Natural killer cell (primary cell): ENCODE data around the gene DTX3. TPM values are rescaled to one million over a fixed set of nuclear protein-coding genes. Genes with fewer than 3 reads are reported as not detected.

ENCODE experiments used
- ATAC-seq, 3 donors: fragments of 150-1000 bp in 2 of 3; fragments of 200-7000 bp in 1 of 3; cut with Tn5 transposase; 1 replicate in 1 of 3; 2 replicates in 2 of 3; pipeline ENCODE4 v1.10.0; 2021; ENCODE audit warnings: mild to moderate bottlenecking in 2 of 3, moderate library complexity in 2 of 3
- DNase-seq, 2 donors: peaks; one replicate each; pipeline versions ENCODE4 v3.0.0 to v3.0.0-alpha.2; 2013 to 2021; ENCODE audit warnings: mixed read lengths in 1 of 2
- H3K27ac ChIP-seq: one replicate; pipeline ENCODE4 v1.5.1; 2013; ENCODE audit warnings: mild to moderate bottlenecking, low read length
- H3K27me3 ChIP-seq: one replicate; pipeline ENCODE4 v1.6.1; 2013; ENCODE audit warnings: low read length; ENCODE audit not compliant: control insufficient read depth, insufficient read depth
- H3K36me3 ChIP-seq: one replicate; pipeline ENCODE4 v1.6.1; 2013; ENCODE audit warnings: low read length; ENCODE audit not compliant: control insufficient read depth, insufficient read depth
- H3K4me1 ChIP-seq: one replicate; pipeline ENCODE4 v1.6.1; 2013; ENCODE audit warnings: low read length; ENCODE audit not compliant: control insufficient read depth, insufficient read depth
- H3K4me3 ChIP-seq: one replicate; pipeline ENCODE4 v1.5.1; 2013; ENCODE audit warnings: low read length
- H3K9me3 ChIP-seq: one replicate; pipeline ENCODE4 v1.6.1; 2013; ENCODE audit warnings: low read length; ENCODE audit not compliant: control insufficient read depth, insufficient read depth
- H3K27ac Mint-ChIP-seq, 2 donors: one replicate each; pipeline ENCODE4 v1.8.0; 2022; ENCODE audit warnings: mild to moderate bottlenecking in 2 of 2, mixed read lengths in 2 of 2, moderate library complexity in 1 of 2
- H3K27me3 Mint-ChIP-seq, 2 donors: one replicate each; pipeline ENCODE4 v1.8.0; 2022; ENCODE audit warnings: low read depth in 2 of 2, mixed read lengths in 2 of 2
- H3K36me3 Mint-ChIP-seq: one replicate; pipeline ENCODE4 v1.8.0; 2022; ENCODE audit warnings: mixed read lengths
- H3K4me1 Mint-ChIP-seq, 2 donors: one replicate each; pipeline ENCODE4 v1.8.0; 2022; ENCODE audit warnings: mixed read lengths in 2 of 2
- H3K4me3 Mint-ChIP-seq: one replicate; pipeline ENCODE4 v1.8.0; 2022; ENCODE audit warnings: mild to moderate bottlenecking, moderate library complexity, mixed read lengths
- H3K9me3 Mint-ChIP-seq, 2 donors: one replicate each; pipeline ENCODE4 v1.8.0; 2022; ENCODE audit warnings: mixed read lengths in 2 of 2
- CTCF ChIP-seq: fragments of 200-600 bp; IDR thresholded peaks from one replicate; pipeline ENCODE4 v1.8.0; 2022; ENCODE audit warnings: antibody characterized with exemption
- WGBS: methylation state at CpG from one replicate; pipeline ENCODE4 v1.1.7; 2013; ENCODE audit warnings: missing lambda C conversion rate; ENCODE audit not compliant: insufficient coverage; 5-methylcytosine and 5-hydroxymethylcytosine counted together
- intact Hi-C: fragments of 100-400 bp; cut with micrococcal nuclease; formaldehyde crosslinking; loops from one replicate; pipeline ENCODE4 v1.14.2; 2022
- total RNA-seq, 4 donors: library from RNA; stranded (reverse); fragments of 120-200 nt in 1 of 4; gene quantifications; one replicate each; pipeline versions ENCODE4 v1.2.3 to v1.2.4, GENCODE V29; 2013 to 2022

The DTX3 gene
- total RNA-seq, 3 donors from 2014 or later (not counting 1 experiment from before 2014, with no cell fraction given) = 65.1 to 81.1 (median 77.0) TPM

DNA sequence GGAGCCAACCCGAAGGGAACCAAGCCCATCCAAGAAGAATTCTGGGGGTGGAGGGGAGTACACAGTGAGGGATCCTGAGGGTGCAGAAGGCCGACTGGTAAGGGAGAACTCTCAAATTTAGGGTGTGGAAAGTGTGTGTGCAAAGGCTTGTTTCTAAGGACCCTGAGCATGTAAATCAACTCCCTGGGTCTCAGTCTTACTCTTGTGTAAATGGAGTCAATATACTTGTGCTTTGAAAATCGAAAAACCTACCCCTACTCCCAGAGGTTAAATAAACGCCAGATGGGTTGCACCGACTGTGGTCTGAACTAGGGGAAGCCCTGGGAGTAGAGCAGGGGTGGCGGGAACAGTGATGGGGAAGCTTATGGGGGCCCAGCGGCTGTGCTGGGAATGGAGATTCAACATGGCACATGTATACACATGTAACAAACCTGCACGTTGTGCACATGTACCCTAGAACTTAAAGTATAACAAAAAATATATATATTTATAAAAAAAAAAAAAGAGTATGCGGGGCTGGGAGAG is 22.4 kb downstream of the DTX3 start:
- H3K4me3 Mint-ChIP-seq = no peak overlapping the region
- H3K27ac Mint-ChIP-seq = no peak overlapping the region
- 14% methylated on average over 3 of the region's 9 CpGs for WGBS

GRCh38 chr12:57627501-57628279 is 23.1 kb downstream of the DTX3 start:
- WGBS = 3% methylated on average over 64 of the region's 67 CpGs
- H3K4me3 Mint-ChIP-seq = peak overlapping the region; percentile 54
- no peaks in the 10 kb centered on the region for H3K36me3 ChIP-seq
- H3K27me3 ChIP-seq = peaks cover 83% of the 10 kb centered on the region
- no peak overlapping the region for H3K27ac Mint-ChIP-seq
- no peaks in the 10 kb centered on the region for H3K36me3 Mint-ChIP-seq
- no peak overlapping the region for H3K4me3 ChIP-seq
- intact Hi-C loops = no loop called here
- TF ChIP-seq CTCF = no peak
- peaks cover 9 to 22% of the 10 kb centered on the region in 2 donors for H3K4me1 Mint-ChIP-seq
- H3K27me3 Mint-ChIP-seq = peaks cover 79 to 88% of the 10 kb centered on the region in 2 donors
- peak in 1 of 2 donors; percentile 46 for DNase-seq
- H3K4me1 ChIP-seq = peaks cover 20% of the 10 kb centered on the region
- H3K9me3 ChIP-seq = no peaks in the 10 kb centered on the region
- H3K27ac ChIP-seq = no peak overlapping the region
- H3K9me3 Mint-ChIP-seq = no peaks in the 10 kb centered on the region
- peak in 2 of 3 donors; percentile 42 to 57 for ATAC-seq

More for the DNA sequence above, 22.4 kb downstream of the DTX3 start:
- peaks cover 15% of the 10 kb centered on the region for H3K4me1 ChIP-seq
- no peak for TF ChIP-seq CTCF
- H3K36me3 Mint-ChIP-seq = no peaks in the 10 kb centered on the region
- peaks cover 83% of the 10 kb centered on the region for H3K27me3 ChIP-seq
- H3K4me3 ChIP-seq = no peak overlapping the region
- DNase-seq (no peak), ATAC-seq (no peak)
- peaks cover 8 to 23% of the 10 kb centered on the region in 2 donors for H3K4me1 Mint-ChIP-seq
- intact Hi-C loops = no loop called here
- H3K9me3 Mint-ChIP-seq = no peaks in the 10 kb centered on the region
- no peaks in the 10 kb centered on the region for H3K36me3 ChIP-seq
- no peak overlapping the region for H3K27ac ChIP-seq
- H3K9me3 ChIP-seq = no peaks in the 10 kb centered on the region
- H3K27me3 Mint-ChIP-seq = peaks cover 86 to 90% of the 10 kb centered on the region in 2 donors

GRCh38 chr12:57628280-57629191 is 23.9 kb downstream of the DTX3 start:
- no peak overlapping the region for H3K4me3 ChIP-seq
- H3K27ac ChIP-seq = no peak overlapping the region
- Mint-ChIP-seq H3K4me3 (no peak overlapping the region), H3K27me3 (peaks cover 74 to 87% of the 10 kb centered on the region in 2 donors), H3K4me1 (peaks cover 9 to 30% of the 10 kb centered on the region in 2 donors), H3K36me3 (no peaks in the 10 kb centered on the region), H3K9me3 (no peaks in the 10 kb centered on the region), H3K27ac (no peak overlapping the region)
- TF ChIP-seq CTCF = no peak
- no peaks in the 10 kb centered on the region for H3K9me3 ChIP-seq
- intact Hi-C loops = no loop called here
- H3K4me1 ChIP-seq = peaks cover 27% of the 10 kb centered on the region
- WGBS = 59% methylated on average over 28 of the region's 29 CpGs
- no peaks in the 10 kb centered on the region for H3K36me3 ChIP-seq
- ATAC-seq (no peak), DNase-seq (no peak)
- H3K27me3 ChIP-seq = peaks cover 78% of the 10 kb centered on the region
